GM19397 (cell line): ENCODE measurements around the gene AP5B1.

Source experiments
- ATAC-seq: cut with Tn5 transposase; IDR thresholded peaks from one replicate; pipeline ENCODE4 v1.9.1; 2021; ENCODE audit warnings: mild to moderate bottlenecking, moderate library complexity; ENCODE audit not compliant: unreplicated experiment

The AP5B1 gene

GRCh38 chr11:65780770-65781151 lies at the start of gene AP5B1:
AP5B1 (minus strand) TSS chr11:65780976; CDS start chr11:65780591, 385 bp downstream.
- ATAC-seq: peak; percentile 64

GRCh38 chr11:65829459-65829858 lies 48.7 kb upstream of the AP5B1 start:
- no peak for ATAC-seq

GRCh38 chr11:65826984-65827735 lies 46.4 kb upstream of the AP5B1 start:
- no peak for ATAC-seq

GRCh38 chr11:65822776-65823528 lies 42.2 kb upstream of the AP5B1 start:
- ATAC-seq: no peak

- ATAC-seq: no peak
Observed at GRCh38 chr11:65821107-65821506, 40.3 kb upstream of the AP5B1 start.

GRCh38 chr11:65817835-65818680 lies 37.3 kb upstream of the AP5B1 start:
- peak; percentile 83 for ATAC-seq

- ATAC-seq: no peak
Observed at GRCh38 chr11:65817312-65817834, 36.6 kb upstream of the AP5B1 start.

GRCh38 chr11:65816696-65817095 lies 35.9 kb upstream of the AP5B1 start:
- no peak for ATAC-seq

- no peak for ATAC-seq
Observed at GRCh38 chr11:65814986-65815565, 34.3 kb upstream of the AP5B1 start.

GRCh38 chr11:65814131-65814985 lies 33.6 kb upstream of the AP5B1 start:
- no peak for ATAC-seq

GRCh38 chr11:65811764-65812475 lies 31.1 kb upstream of the AP5B1 start:
- no peak for ATAC-seq

- ATAC-seq: no peak
Observed at GRCh38 chr11:65810046-65810868, 29.5 kb upstream of the AP5B1 start.

- no peak for ATAC-seq
Observed at GRCh38 chr11:65809496-65809895, 28.7 kb upstream of the AP5B1 start.

GRCh38 chr11:65808744-65809341 lies 28.1 kb upstream of the AP5B1 start:
- ATAC-seq: no peak

GRCh38 chr11:65806979-65807378 lies 26.2 kb upstream of the AP5B1 start:
- ATAC-seq: no peak

GRCh38 chr11:65803797-65804492 lies 23.2 kb upstream of the AP5B1 start:
- no peak for ATAC-seq

- ATAC-seq: no peak
Observed at GRCh38 chr11:65802841-65803240, 22.1 kb upstream of the AP5B1 start.
